ENCODE results near the gene SEMA4D. TPM values are rescaled to one million over a fixed set of nuclear protein-coding genes. Genes with fewer than 3 reads are reported as not detected.

The SEMA4D gene
- total RNA-seq, 1 experiment from 2014 or later = 4.5 TPM

GRCh38 chr9:89362647-89363310 is 135.1 kb downstream of the SEMA4D start:
- in situ Hi-C loops (cut with HindIII; ENCODE audit: low pct_unique_long_range_greater_than_20kb, low sequenced_read_pairs) = no loop called here

GRCh38 chr9:89361816-89362646 is 135.9 kb downstream of the SEMA4D start:
- no peak for DNase-seq (ENCODE audit: low read depth)
- in situ Hi-C loops (cut with HindIII; ENCODE audit: low pct_unique_long_range_greater_than_20kb, low sequenced_read_pairs) = no loop called here

More at GRCh38 chr9:89362647-89363310, 135.1 kb downstream of the SEMA4D start:
- no peak for DNase-seq (ENCODE audit: low read depth)

DNA sequence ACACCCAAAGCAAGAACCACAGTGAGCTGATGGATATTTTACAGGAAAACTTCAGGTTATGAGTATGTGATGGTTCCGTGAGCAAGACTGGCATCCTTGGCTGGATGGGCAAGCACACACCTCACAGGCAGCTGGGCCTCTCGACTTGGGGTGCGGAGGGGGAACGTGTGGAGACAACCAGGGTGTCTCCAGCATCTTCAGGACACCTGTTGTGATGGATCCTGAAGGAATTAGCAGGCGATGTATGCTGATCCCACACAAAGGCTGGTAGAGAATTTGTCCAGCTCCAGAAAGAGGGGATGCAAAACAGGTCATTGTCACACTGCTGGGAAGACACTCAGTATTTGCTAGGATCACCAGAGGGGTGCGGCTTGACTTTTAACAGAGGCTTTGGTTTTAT is 136.9 kb downstream of the SEMA4D start:
- no peak for DNase-seq (ENCODE audit: low read depth)
- in situ Hi-C loops (cut with HindIII; ENCODE audit: low pct_unique_long_range_greater_than_20kb, low sequenced_read_pairs) = no loop called here

DNA sequence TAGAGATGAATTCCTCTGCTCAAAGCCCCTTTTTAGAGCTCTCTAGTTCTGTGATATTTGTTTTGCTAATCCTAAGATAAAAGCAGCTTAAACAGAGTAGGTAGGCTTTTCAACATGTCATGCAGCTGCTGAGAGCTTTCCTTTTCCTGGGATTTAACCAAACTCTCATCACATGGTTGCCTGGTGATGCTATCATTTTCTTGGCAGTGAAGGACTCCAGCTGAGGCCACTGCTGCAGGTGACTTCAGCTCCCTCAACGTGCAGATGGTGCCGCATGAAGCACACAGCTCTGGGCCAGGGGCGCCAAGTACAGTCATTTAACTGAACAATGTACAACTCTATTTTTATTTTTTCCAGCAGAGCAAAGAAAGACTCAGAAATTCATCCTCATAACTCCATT is 137.4 kb downstream of the SEMA4D start:
- DNase-seq (ENCODE audit: low read depth) = no peak
- in situ Hi-C loops (cut with HindIII; ENCODE audit: low pct_unique_long_range_greater_than_20kb, low sequenced_read_pairs) = no loop called here

GRCh38 chr9:89359751-89360261 is 138.1 kb downstream of the SEMA4D start:
- no peak for DNase-seq (ENCODE audit: low read depth)
- in situ Hi-C loops (cut with HindIII; ENCODE audit: low pct_unique_long_range_greater_than_20kb, low sequenced_read_pairs) = no loop called here

GRCh38 chr9:89358985-89359384 is 138.9 kb downstream of the SEMA4D start:
- in situ Hi-C loops (cut with HindIII; ENCODE audit: low pct_unique_long_range_greater_than_20kb, low sequenced_read_pairs) = no loop called here
- DNase-seq (ENCODE audit: low read depth) = no peak

DNA sequence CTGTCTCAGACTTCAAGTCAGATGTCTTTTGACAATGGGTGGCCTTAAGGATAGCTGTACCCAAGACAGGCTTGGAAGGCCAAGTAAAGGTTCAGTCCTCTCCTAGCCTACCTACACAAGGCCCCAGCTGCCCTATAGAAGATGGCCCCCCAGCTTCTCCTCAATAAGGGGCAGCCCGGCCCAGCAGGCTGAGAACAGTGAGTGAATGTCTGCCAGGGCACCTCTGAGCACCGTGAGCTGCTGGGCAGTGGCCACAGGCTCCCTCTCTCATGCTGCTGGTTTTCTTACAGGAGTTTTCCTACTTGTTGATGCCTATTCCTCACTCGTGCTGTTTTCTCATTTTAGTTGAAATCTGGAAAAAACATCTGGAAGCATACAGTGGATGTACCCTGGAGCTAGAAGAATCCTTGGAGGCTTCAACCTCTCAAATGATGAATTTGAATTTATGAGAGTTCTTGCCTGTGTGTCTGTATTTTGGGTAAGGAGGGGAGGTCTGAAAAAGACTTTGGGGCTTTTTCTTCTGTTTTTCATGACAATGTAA is 139.5 kb downstream of the SEMA4D start:
- DNase-seq (ENCODE audit: low read depth) = no peak
- in situ Hi-C loops (cut with HindIII; ENCODE audit: low pct_unique_long_range_greater_than_20kb, low sequenced_read_pairs) = no loop called here

- no peak for DNase-seq (ENCODE audit: low read depth)
- in situ Hi-C loops (cut with HindIII; ENCODE audit: low pct_unique_long_range_greater_than_20kb, low sequenced_read_pairs) = no loop called here
Observed at GRCh38 chr9:89357331-89358197, 140.3 kb downstream of the SEMA4D start.

DNA sequence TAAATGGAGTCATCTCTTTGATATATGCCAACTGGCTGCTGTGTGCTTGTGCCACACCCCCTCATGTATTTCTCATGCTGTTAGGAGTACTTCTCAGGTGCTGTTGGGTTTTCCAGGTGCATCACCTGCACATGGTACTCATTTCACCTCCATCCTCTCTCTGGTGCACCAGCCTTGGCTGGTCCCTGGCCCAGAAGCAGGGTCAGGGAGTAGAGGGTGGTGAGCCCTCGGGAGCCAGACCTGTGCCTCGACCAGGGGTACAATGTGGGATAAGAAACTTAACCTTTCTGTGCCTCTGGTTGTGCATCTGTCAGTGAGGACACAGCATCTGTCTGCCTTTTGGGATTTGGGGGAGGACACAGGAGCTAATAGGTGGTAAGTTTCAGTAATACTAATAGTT is 141.1 kb downstream of the SEMA4D start:
- in situ Hi-C loops (cut with HindIII; ENCODE audit: low pct_unique_long_range_greater_than_20kb, low sequenced_read_pairs) = no loop called here
- DNase-seq (ENCODE audit: low read depth) = no peak

DNA sequence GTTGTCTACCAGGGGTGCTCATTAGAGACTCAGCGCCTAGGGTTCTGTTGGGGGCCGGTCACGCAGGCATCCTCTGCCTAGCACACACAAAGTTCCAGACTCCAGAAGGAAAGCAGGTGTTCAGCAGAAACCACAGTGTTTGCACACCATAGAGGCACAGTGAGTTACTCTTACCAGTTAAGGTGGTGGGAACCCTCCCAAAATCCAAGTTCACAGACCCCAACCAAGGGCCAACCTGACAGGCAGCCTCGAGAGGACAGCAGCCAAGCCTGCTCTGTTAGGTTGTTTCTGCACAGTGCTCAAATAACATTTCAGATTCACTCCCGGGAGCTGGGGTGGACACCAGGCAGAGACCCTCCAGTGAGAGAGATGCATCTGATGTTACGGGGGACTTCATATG is 143.4 kb downstream of the SEMA4D start:
- in situ Hi-C loops (cut with HindIII; ENCODE audit: low pct_unique_long_range_greater_than_20kb, low sequenced_read_pairs) = no loop called here
- no peak for DNase-seq (ENCODE audit: low read depth)

DNA sequence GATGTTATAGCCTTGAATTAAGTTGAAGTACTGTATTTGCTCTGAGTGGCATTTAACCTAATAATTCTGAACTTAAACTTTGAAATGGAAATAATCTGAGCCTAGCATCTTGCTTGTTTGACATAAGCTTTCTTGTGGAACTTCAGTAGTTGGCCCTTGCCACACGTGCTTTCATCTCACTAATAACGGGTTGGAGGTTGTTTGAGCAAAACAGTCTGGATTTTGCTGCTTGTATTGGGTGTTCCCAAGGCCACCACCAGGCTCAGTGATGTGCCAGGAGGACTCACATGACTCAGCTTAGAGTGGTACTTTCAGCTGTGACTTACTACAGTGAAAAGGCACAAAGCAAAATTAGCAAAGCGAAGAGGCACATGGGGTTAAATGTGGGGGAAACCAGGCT is 143.9 kb downstream of the SEMA4D start:
- DNase-seq (ENCODE audit: low read depth) = no peak
- in situ Hi-C loops (cut with HindIII; ENCODE audit: low pct_unique_long_range_greater_than_20kb, low sequenced_read_pairs) = no loop called here

- DNase-seq (ENCODE audit: low read depth) = no peak
- in situ Hi-C loops (cut with HindIII; ENCODE audit: low pct_unique_long_range_greater_than_20kb, low sequenced_read_pairs) = no loop called here
Observed at GRCh38 chr9:89352874-89353649, 144.9 kb downstream of the SEMA4D start.

DNA sequence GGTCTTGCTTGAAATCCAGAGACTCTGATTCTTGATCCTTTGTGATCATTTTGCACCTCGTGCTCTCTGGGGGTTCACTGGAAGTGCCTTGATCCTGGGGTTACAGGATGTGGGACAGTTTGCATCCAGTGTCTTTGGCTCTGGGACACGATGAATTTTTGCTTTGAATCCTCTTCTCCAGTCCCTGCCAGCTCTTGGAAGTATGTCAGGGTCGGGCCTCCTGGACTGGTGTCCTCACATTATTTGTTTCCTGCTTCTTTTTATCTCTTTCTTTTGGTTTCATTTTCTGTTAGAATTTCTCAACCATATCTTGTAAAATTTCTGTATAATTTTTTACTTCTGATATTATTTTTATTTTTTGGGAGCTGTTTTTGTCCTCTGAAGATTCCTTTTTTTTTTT is 145.5 kb downstream of the SEMA4D start:
- in situ Hi-C loops (cut with HindIII; ENCODE audit: low pct_unique_long_range_greater_than_20kb, low sequenced_read_pairs) = no loop called here
- no peak for DNase-seq (ENCODE audit: low read depth)

GRCh38 chr9:89351584-89352300 is 146.2 kb downstream of the SEMA4D start:
- in situ Hi-C loops (cut with HindIII; ENCODE audit: low pct_unique_long_range_greater_than_20kb, low sequenced_read_pairs) = no loop called here
- DNase-seq (ENCODE audit: low read depth) = no peak

DNA sequence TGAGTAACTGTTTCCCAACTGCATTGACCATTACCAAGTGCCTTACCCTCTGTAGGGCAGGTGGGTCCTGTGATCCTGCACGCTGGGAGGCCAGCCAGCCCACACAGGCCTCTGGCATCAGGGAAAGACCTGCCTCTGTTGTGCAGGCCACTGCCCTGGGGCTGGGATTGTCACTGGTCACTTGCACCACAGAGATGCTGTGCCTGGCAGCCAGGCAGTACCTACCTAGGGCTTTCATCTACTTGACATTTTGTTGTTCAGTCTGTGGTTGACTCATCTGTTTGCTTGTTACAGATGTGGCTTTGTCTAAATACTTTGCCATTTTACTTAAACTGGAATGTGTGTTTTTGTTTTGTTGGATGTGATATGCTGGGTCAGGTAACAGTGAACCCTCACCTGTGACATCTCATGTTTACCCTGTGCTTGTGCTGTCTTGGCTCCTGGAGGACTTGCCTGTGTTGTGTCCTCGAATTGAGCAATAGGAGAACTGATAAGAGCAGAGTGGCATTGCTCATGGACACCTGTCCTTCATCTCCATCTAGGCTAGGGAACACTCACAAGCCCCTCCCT is 146.8 kb downstream of the SEMA4D start:
- no peak for DNase-seq (ENCODE audit: low read depth)
- in situ Hi-C loops (cut with HindIII; ENCODE audit: low pct_unique_long_range_greater_than_20kb, low sequenced_read_pairs) = no loop called here

GRCh38 chr9:89349607-89350006 is 148.3 kb downstream of the SEMA4D start:
- no peak for DNase-seq (ENCODE audit: low read depth)
- in situ Hi-C loops (cut with HindIII; ENCODE audit: low pct_unique_long_range_greater_than_20kb, low sequenced_read_pairs) = no loop called here

- in situ Hi-C loops (cut with HindIII; ENCODE audit: low pct_unique_long_range_greater_than_20kb, low sequenced_read_pairs) = no loop called here
- DNase-seq (ENCODE audit: low read depth) = no peak
Observed at GRCh38 chr9:89347651-89348050, 150.3 kb downstream of the SEMA4D start.

All from Caki2 (cell line).